SIG-M5 (cell line): ENCODE results near the gene KIF6.
"Not testable (repeated sequence)": the region's sequence is repeated elsewhere in the genome, so short reads cannot be mapped to it uniquely, and the experiment has no call there.

Source experiments
- DNase-seq: peaks from one replicate; lab custom pipeline; 2025; lab: John Stamatoyannopoulos, UW

The KIF6 gene

DNA sequence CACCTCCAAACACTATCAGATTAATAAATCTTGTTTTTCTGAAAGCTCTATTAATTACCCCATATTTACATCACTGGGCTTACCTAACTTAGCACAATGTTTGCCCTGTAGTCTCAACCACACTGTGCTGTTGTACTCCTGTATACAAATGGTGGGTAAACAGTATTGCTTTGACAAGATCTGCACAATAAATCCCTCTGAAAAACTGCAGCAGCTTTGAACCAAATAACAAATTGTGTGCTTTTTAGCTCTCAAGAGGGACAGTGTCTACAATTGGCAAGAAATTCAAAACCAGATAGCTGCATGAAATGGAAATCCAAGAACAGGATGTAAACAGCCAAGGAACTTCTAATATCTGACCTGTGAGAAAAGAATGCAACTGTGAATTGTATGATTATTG lies 10.4 kb downstream of the KIF6 start:
- DNase-seq, result no peak

DNA sequence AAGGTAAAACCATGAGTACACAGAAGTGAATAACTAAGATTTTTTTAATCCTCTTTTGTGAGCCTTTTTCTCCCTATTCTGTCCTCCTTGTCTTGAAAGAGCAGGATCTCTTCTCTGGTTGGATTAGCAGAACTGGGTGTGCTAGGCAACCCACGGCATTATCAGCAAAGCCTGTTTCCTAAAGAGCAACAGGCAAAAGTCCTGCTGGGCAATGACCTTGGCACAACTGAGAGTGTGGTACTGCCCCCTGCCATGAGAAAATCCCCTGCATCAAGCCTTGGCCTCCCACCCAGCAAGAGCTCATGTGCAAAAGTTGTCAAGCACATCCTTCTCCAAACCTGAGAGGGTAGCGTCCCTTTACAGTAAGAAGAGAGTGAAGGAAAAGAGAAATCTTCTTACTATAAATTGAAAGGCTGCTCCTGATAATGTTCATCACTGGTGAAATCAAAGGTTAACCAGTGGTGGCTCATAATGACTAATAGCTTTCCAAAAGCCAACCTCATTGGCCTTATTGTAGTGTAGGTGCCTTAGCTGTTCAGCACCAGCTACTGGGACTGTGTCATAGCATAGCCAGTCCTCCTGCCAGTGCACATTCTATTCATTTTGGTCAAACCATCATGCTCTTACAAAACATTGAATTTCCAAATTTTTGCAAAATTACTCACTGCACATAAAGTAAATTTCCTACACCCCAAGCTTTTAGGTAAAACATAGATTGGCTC lies 17.1 kb downstream of the KIF6 start:
- no peak for DNase-seq

DNA sequence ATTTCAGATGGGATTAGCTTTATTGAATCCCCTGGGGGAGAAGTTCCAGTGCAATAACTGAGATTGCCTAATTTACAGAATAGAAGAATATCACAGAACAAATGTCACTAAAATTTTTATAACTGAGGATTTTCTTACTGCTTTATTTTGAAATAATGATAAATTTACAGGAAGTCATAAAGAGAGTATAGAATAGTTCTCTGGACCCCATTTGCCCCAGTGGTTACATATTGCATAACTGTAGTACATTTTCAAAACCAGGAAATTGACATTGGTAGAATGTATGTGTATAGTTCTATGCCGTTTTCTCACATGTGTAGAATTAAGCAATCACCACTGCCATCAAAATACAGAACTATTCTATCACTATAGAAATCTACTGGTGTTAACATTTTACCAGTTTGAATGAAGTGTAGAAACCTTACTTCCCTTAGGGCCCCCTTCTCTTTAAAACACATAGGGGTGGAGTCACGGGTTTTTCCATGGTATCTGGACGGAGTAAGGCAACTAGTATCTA lies 18.3 kb downstream of the KIF6 start:
- no peak for DNase-seq

DNA sequence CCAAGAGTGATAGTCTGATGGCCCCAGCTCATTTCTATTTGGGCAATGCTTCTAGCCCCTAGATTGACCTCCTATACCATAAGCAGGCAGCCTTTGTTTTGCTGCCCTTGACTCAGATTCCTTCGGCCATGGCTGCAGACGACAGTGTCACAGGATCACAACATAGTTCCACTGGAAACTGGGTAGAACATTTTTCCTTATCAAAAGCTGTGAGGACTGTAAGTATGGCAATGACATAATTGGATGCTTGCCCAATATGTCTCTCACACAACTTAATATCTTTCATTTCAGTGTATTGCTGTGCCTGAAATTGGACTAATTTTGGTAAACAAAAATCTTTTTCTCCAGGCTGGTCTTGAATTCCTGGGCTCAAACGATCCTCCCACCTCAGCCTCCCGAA lies 22.9 kb downstream of the KIF6 start:
- DNase-seq, result no peak

DNA sequence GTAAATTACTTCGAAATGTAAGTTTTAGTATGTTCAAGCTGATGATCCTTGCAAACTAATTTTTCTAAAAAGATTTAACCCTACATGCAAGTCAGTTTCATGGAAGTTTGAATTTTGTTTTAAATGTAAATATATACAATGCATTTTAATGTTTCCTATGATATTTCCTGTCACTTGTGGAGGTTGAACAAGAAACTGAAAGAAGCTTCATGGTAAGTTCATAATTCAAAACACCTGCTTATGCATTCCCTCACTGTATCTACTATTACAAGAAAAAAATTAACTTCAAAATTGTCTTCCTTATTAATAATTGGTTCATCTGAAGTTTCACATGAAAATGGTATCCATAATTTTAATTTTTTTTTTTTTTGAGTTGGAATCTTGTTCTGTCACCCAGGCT lies 24.8 kb downstream of the KIF6 start:
- no peak for DNase-seq

DNA sequence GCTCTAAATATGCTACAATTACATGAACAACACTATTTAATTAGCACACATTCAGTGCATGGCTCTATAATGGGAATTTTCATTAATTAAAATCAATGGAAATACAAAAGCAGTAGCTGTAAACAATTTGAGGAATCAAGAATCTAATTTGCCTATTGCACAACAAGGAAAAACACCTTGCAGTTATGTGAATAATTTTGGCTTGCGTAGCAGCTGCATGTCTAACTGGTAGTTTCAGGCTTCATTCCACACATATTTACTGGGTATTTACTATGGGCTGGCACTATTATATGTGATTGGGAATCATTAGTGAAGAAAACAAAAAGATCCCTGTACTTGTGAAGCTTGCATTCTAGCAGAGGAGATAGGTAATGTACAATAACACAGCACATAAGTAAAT lies 26.4 kb downstream of the KIF6 start:
- no peak for DNase-seq

DNA sequence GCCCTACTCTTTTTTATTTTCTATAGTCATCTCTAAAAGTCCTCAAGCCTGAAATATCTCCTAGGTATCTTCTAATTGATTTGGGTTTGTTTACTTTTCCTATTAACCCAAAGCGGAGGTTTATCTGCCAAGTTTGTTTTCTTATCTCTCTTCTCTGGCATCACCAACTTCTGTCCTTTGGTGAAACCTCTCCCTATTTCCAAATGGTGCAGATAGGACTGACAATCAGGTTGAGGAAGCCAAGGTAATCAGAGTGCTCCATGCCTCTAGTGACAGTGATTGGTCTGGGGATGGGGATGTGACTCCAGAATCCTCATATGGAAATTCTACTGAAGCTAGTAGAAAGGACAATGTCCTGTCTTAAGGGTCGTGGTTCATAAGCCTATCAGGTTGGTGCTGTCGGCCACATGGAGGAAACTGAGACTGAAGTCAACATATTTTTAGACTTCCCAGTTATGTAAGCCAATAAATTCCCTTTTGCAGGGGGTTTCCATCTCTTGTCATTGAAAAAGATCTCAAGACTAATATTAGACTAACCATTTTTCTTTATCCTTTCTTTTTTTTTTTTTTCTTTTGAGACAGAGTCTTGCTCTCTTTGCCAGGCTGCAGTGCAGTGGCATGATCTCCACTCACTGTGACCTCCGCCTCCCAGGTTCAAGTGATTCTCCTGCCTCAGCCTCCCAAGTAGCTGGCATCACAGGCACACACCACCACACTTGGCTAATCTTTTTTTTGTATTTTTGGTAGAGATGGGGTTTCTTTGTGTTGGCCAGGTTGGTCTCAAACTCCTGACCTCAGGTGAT lies 28.0 kb downstream of the KIF6 start:
- no peak for DNase-seq

DNA sequence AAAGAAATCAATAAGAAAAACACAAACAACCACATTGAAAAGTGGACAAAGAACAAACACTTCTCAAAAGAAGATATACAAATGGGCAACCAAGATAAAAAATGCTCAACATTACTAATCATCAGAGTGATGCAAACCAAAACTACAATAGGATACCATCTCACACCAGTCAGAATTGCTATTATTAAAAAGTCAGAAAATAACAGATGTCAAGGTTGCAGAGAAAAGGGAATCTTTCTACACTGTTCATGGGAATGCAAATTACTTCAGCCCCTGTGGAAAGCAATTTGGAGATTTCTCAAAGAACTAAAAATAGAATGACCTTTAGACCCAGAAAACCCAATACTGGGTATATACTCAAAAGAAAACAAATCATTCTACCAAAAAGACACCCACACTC lies 29.8 kb downstream of the KIF6 start:
- DNase-seq, result no peak

DNA sequence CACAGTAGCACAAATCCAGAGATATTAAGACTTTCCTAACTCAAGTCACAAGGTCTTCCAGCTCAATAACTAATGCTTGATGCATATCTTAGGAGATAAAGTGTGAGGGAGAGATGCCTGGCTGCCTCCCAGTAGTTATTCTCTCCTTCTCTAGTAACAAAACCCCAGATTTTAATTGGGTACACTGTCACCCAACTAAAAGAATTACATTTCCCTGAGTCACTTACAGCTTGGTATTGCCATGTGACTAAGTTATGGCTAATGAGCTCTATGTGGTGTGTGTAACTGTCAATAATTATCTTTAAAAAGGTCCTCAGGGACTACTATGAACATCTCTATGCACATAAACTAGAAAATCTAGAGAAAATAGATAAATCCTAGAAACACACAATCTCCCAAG lies 32.0 kb downstream of the KIF6 start:
- no peak for DNase-seq

DNA sequence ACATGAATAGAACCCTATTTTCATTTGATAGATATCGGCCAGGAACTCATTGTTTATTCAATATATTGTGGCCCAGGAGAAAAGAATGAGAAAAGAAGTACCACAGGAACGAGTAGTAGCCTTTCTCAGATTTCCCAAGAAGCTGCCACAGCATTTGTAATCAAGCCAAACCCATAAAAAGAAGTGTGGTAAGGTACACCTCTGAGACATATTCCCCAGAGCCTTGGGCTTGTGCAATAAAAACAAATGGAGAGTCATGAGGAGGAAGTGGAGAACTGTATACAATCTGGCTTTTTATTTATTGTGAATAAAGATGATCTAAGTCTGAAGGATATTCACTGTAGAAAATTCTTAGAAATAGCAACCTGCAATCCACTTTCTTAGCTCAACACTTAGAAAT lies 36.7 kb downstream of the KIF6 start:
- DNase-seq, result no peak

DNA sequence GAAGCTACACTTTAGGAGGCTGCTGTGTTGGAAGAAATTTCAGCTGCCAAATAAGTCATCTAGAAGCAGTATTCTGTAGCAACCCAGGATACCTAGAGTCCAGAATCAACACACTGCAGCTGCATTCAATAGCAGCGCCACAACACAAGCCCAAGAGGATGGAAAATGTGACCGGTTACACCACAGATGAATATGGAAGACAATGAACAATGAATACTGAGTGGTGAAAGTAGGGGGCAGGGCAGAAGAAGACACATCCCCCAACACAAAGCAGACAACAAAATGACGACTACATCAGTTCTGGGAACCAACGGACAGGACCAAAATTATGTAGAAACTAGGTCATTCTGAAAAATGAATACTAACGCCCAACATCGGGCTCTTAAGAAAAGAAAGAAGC lies 38.2 kb downstream of the KIF6 start:
- DNase-seq, result no peak

DNA sequence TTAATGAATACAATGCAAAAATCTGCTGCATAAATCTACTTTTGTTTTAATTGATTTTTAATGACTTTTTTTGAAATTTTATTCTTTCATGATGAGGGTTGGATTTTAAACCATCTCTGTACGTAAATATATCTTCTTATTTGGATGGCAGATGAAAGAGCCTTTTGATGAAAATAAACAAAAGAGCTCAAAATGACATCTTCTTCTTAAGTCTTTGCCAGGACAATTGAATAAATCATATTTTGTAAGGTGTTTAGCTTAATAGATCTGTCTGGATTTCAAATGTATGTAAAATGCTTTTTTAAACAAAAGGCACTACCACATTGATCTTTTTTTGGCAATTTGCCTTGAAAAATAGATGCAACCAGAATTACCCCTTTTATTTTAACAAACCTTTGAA lies 39.3 kb downstream of the KIF6 start:
- no peak for DNase-seq

DNA sequence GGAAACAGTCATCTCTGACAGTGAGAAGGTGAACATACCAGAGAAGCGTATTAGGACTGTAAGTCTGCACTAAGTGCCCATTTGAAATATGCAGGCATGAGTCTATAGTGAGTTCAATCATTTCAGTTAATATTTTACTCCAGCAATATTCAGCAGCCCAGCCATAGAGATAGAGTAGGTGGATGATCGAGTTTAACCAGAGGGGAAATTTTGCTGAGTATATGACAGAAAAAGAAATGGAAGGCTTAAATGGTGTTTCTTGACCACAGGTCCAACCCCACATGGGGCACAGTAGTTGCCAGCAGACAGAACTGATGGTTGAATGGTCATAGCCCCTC lies 39.8 kb downstream of the KIF6 start:
- no peak for DNase-seq

DNA sequence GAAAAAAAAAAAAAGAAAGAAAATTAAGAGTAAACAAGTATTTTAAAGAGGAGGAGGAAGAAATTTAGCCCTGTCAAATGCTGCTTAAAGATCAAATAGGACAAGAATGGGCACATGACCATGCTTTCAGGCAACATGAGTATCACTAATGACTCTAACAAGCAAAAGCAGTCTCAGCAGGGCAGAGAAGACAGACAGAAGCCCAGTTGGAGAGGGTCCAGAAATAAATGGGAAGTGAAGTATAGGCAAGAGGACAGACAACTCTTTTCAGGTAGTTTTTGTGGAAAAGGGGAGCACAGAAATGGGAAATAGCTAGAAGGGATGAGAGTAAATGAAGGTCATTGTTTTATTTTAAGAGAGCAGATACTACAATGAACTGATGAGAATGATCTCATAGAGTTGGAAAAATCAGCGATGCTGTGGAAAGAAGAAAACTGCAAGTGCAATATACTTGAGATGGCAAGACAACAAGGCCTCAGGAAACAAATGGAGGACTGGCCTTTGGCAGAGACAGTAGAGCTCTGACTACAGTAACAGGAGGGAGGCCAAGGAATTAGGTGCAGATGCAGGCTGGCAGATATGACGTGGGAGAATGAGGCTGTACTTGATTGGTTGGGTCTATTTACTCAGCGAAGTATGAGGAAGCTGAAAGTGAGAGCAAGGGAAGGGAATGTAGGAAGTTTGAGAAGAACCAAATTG lies 40.3 kb downstream of the KIF6 start:
- DNase-seq, result no peak

DNA sequence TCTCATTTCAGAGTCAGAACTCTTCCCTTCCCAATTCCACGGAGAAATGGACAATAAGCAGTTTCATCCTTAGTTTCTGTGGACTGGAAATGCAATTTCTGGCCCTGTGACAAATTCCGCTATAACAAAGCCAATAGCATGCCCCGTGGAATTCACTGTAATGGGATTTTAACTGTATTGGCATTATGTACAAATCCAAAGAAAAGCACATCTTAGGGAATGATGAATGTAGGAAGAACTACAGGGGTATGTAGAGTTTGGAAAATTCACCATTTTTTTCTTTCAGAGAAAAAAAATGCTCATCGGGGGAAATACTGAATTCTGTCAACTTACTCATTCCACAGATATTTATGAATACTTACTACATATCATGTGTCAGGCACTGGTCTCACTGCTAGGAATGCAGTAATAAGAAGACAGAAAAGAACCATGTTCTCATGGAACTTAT lies 43.5 kb downstream of the KIF6 start:
- no peak for DNase-seq

DNA sequence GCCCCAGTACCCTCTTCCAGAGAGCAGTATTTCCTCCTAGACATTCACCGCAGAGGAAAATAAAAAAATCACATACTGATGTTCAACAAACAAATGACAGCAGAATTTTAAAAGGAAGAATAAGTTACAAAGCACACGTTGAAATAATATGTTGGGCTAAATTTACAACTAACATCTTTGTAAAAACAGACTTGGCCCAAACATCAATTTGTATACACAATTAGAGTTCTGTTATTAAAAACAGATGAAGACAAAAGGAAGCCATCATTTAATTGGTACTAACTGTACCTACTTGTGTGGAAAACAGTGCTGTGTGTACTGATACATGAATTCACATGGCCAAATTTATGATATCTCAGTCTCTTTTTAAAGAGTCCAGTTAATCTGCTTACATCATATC lies 46.3 kb downstream of the KIF6 start:
- DNase-seq, result no peak

DNA sequence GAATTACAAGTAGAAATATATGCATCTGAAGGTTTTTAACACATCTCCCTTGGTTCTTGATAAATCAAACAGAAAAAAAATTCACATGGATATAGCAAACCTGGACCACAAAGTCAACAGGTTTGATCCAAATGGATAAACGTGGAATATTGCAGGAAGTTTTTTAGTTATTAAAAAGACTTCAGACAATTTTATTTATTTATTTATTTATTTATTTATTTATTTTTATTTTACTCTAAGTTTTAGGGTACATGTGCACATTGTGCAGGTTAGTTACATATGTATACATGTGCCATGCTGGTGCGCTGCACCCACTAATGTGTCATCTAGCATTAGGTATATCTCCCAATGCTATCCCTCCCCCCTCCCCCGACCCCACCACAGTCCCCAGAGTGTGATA lies 47.9 kb downstream of the KIF6 start:
- not testable (repeated sequence) for DNase-seq

DNA sequence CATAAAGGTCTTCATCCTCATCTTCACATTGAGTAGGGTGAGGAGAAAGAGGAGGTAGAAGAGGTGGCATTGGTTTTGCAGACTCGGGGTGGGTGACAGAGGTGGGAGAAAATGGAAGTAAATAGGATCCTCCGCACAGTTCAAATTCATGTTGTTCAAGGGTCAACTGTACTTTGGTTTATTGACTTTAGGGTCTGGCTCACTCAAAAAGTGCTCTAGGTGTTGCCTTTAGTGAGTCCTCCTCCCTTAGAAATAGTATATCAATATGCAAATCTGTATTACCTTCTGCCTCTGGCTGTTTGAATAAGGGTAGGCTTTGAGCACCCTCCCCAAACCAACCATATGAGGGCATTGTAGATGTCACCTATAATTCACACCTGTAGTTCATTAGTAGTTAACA lies 54.7 kb downstream of the KIF6 start:
- DNase-seq, result no peak

DNA sequence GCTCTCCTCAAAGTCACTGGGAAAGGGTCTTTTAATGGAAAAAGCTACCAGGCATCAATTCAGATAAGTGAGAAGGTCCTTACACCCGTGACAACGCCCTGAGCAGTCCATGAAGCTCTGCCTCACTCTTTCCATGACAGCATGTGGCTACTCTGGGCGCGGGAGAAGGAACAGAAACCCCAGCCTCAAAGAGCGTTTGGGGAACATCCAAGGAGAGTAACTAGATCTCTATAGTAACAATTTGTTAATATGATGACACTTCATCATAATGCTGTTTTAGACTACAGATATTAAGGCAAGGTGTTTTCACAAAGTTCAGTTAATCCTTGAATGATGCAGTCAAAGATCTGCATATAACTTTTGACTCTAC lies 55.2 kb downstream of the KIF6 start:
- no peak for DNase-seq

DNA sequence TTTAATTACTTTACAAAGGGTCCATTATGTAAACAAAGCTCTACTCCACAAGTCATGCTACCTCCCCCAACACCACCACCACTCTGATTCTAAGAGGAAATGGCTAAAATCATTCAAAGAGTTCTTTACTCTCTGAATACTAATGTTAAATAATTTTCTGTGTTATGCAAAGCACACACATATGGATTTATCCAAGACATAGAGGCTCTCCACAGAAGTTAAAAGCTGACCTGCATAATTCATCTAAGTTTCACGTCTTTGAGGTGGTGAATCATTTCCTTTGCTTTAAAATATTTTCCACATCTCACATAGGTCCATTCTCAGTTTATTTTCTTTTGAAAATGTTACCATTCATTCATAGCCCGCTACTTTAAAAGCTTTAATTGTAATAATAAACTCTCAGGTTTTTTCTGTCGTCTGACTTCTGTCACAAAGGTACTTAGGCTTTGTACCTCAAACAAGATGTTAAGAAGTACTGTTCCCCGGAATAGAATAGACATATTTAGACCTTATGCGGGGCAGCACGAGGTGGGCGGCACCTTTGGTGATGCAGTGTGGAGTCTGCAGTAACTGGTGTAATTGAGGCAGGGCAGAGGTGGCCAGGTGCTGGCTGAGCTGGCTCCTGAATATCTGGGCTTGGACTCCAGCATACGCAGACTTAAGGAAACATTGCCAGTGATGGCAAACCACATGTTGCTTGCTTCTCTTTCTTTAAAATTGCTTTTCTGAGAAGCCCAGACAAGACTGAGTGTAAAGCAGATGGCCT lies 55.8 kb downstream of the KIF6 start:
- DNase-seq, result no peak

DNA sequence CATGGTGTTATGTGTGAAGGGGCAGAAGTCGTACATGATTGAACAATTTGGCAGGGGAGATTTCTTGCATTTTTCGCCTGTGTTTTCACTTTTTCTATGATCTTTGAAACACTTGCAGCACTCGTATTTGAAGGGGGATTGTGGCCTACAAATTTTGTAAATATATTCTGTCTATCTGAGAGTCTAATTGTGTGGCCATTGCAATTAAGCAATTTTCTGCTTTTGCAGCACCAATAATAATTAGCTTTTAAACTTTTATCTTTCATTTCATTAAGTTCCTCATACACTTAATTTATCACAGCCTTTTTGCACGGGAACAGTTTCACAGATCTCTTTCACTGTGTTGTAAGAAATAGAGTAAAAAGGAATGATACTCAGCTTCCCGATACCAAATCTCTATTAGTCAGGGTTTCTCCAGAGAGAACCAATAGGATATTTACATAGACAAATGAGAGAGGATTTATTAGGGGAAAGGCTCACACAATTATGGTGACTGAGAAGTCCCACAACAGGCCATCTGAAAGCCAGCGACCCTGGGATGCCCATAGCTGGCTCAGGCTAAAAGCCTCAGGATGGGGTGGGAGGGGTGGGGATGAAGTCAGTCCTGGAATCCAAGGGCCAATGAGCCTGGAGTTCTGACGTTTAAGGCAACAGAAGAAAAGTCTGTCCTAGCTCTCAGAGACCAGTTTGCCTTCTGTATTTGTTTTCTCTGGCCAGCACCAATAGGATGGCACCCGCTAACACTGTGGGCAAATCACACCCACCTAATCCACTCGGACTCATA lies 58.3 kb downstream of the KIF6 start:
- no peak for DNase-seq

DNA sequence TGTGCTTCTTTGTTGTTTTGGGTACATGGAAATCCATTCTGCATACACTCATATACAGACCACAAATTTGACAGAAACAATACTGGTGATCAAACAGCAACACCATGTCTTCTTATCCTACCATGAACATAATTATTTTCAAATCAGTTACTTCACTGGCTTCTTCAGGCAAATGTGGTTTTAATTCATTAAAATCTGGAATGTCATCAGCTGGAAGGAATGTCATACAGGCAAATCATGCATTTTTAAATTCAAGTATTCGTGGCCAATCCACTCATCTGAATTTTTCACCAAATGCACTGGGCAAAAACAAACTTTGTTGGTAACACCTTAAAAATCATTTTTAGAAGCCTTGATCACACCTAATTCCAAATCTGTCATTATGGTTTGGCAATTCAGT lies 59.3 kb downstream of the KIF6 start:
- DNase-seq, result no peak
